Measurements from ENCODE around the gene CD3G.
"Not testable (repeated sequence)": the region's sequence is repeated elsewhere in the genome, so short reads cannot be mapped to it uniquely, and the experiment has no call there.

CD3G gene

GRCh38 chr11:118343981-118344515 lies at the start of gene CD3G:
TSS of gene CD3G (plus strand) at chr11:118344344. CDS start at chr11:118344424, 80 bp downstream.
- DNase-seq, result peak; percentile 78

- DNase-seq, result no peak
These were observed 48.9 kb upstream of the CD3G start for GRCh38 chr11:118295199-118295598.

DNA sequence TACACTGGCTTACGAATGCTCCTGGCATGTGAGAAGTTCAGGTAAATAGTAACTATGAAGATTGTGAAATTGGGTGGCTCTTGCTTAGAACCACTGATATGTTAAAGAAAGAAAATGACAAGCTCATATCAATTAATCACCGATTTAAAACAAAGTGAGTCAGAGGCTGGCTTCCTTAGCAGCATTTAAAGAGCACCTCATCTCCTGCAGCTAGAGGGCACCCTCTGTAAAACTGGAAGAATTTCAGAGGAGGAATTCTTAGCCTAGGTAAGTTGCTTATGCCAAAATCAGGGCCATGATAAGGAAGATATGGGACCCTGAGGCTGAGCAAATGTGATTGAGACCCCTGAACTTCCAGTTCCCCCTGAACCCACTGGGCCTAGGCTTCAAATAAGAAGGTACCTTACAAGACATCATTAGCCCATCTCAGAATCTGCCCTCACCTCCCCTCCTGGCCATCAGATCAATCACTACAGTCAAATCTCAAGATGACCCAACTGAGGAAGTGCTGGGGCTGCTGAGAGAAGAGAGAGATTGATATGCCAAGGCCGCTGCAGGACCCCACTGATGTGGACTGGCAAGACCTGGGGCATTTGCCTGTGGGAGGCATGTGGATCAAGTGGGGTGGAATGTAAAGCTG lies 48.2 kb upstream of the CD3G start:
- peak; percentile 74 for DNase-seq

DNA sequence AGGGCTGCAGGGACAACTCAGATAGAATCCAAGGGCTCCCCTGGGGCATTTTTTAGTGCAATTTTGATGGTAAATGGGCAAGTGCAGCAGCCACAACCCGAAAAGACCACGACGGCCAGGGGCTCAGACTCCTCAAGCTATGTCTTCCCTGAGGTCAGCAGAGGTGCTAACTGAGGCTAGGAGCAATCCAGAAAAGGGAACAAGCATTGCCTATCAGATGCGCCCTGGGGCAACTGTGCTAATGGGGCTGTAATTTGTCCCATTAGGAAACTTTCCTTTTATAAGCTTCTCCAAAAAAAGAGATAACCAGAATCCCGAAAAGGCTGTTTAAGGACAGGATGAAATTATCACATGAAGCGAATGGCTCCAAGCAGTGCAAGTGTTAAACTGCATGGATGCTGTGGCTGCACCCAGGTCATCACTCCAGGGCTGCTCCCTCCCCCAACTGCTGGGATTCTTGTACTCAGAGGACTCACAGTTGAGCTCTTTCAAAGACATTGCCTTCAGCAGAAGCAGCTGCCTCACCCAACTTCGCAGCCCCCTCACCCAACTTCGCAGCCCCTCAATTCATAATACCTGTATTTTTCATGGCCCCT lies 42.4 kb upstream of the CD3G start:
- DNase-seq, result no peak

DNA sequence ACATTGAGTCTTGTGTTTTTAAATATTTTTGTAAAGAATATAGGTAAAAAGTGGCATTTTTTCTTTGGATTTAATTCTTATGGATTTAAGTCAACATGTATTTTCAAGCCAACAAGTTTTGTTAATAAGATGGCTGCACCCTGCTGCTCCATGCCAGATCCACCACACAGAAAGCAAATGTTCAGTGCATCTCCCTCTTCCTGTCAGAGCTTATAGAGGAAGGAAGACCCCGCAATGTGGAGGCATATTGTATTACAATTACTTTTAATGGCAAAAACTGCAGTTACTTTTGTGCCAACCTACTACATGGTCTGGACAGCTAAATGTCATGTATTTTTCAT lies 39.9 kb upstream of the CD3G start:
- no peak for DNase-seq

GRCh38 chr11:118304568-118305248 lies 39.4 kb upstream of the CD3G start, which contains the start of gene CD3E:
TSS of gene CD3E (plus strand) at chr11:118304730. CDS start at chr11:118304953, 223 bp downstream.
- peak; percentile 81 for DNase-seq

DNA sequence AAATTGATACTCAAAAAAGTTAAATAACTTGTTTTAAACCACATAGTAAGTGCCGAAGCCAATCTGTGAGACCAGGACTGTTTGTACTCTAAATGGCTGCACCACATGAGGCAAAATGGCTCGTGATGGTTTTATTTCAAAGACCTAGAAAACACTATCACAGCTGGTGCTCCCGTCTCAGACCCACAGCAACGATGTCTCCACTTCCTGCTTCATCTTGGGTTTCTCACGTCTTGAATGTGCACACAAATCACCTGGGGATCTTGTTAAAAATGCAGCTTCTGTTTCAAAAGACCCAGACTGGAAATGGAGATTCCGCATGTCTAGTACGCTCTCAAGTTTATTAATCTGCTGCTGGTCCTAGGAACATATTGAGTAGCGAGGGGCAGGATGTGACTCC lies 38.4 kb upstream of the CD3G start:
- peak; percentile 78 for DNase-seq

- DNase-seq, result peak; percentile 30
These were observed 37.6 kb upstream of the CD3G start for GRCh38 chr11:118306556-118306955.

DNA sequence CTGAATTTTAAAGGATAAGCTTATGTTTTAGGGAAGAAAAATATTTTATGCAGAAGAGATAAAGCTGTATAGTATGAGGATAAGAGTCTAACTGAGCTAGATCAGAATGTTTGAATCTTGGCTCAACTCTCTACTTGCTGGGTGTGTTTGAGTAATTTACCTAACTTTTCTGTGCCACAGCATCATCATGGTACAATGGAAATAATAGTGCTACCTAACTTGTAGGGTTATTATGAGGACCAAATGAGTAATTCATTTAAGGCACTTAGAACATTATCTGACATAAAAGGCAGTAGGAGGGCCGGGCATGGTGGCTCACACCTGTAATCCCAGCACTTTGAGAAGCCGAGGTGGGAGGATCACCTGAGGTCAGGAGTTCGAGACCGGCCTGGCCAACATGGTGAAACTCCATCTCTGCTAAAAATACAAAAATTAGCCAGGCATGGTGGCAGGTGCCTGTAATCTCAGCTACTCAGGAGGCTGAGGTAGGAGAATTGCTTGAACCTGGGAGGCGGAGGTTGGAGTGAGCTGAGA lies 35.1 kb upstream of the CD3G start:
- DNase-seq, result not testable (repeated sequence)

GRCh38 chr11:118310271-118310670 lies 33.9 kb upstream of the CD3G start:
- no peak for DNase-seq

- no peak for DNase-seq
These were observed 33.2 kb upstream of the CD3G start for GRCh38 chr11:118310781-118311485.

- peak; percentile 30 for DNase-seq
These were observed 32.6 kb upstream of the CD3G start for GRCh38 chr11:118311518-118311917.

GRCh38 chr11:118312328-118312727 lies 31.8 kb upstream of the CD3G start:
- no peak for DNase-seq

DNA sequence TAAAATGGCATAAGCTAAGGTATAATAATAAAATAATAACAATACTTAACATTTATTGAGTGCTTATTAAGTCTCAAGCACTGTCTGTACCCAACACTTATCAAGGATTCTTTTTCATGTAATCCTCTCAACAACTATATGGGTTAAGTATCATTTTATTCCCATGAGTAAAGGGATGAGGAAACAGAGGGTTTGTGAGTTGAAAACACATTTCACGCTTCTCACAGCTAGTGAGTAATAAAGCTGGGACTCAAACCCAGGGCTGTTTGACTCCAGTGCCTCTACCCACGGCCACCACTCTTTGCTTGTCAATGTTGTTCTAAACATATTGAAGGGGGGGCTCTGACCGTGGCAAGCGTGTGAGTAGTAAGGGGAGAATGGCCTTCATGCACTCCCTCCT lies 30.9 kb upstream of the CD3G start:
- no peak for DNase-seq

DNA sequence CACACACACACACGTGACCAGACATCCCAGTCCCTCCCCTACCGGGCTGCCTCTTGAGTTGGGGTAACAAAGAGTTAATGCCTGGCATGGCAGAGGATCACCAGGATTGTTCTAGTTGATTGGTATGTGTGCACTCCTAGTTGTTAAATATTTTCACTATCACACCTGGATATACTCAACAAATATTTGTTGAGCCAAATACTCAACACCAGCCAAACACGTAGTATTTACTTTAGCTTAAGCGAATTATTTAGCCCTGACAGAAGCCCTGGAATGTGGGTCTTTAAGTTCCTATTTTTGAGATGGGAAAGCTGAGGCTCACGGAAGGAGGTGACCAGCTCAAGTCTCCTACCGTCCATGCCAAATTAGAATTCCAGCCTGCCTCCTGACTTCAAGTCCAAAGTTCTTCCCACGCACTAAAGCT lies 29.1 kb upstream of the CD3G start:
- DNase-seq, result no peak

- no peak for DNase-seq
These were observed 26.0 kb upstream of the CD3G start for GRCh38 chr11:118318124-118318523.

GRCh38 chr11:118318581-118319336 lies 25.4 kb upstream of the CD3G start:
- DNase-seq, result no peak

- no peak for DNase-seq
These were observed 24.8 kb upstream of the CD3G start for GRCh38 chr11:118319337-118319707.

GRCh38 chr11:118320515-118320914 lies 23.6 kb upstream of the CD3G start:
- no peak for DNase-seq

DNA sequence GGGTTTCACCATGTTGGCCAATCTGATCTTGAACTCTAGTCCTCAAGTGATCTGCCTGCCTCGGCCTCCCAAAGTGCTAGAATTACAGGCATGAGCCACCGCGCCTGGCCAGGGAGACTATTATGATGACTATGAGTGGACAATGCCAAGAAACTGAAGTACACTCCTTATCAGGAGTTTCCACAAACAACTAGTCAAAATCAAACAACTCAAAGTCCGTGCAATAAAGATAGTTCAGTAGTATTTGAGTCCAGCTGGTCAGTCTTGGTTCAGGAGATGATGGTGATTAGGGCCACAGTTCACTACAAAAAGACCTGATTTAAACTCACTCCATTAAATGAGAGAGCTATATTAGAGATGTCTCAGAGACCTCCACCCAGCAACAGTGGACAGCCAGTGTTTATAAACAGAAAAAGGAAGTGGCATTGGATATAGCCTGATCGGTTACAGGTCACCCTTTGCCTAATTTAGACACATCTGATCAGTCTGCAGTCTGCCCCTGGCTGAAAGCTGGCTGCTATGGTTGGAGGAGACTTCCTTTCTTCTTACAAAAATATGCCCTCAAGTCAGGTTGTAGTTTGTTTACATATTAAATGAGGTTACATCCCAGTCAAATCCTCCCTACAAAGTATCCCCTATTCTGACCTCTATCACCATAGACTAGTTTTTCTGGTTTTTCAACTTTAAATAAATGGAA lies 22.6 kb upstream of the CD3G start:
- no peak for DNase-seq

DNA sequence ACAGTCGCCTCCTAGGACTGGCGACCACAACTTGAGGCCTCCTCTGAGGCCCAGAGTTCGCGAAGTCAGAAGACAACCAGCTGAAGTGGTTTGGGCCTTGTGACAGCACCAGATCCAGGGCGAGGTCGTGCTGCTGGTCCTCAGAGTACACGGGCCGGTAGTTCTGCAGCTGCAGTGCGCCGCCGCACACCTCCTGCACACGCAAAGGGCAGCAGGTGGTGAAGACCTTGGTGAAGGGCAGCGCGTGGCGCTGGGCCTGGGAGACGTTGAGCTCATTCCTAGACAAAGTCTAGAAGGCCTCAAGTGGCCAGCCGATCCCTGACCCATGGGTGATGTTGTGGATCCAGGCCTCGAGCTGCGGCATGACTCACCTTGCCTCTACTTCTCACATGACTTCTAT lies 21.4 kb upstream of the CD3G start:
- no peak for DNase-seq

- no peak for DNase-seq
These were observed 18.9 kb upstream of the CD3G start for GRCh38 chr11:118325283-118325682.

Data from CD4-positive, alpha-beta T cell treated with Interleukin-17A for 1 hour (primary cell).